Gastroesophageal sphincter (tissue), 4 donors: ENCODE measurements around the gene CR1. TPM values are rescaled to one million over a fixed set of nuclear protein-coding genes. Genes with fewer than 3 reads are reported as not detected.
"Not testable (repeated sequence)": the region's sequence is repeated elsewhere in the genome, so short reads cannot be mapped to it uniquely, and the experiment has no call there.

Experiments
- ATAC-seq: fragments of 150-250 bp; one replicate; pipeline ENCODE4 v1.9.1; 2016; ENCODE audit warnings: mild to moderate bottlenecking, moderate library complexity
- H3K27ac ChIP-seq, 4 donors: fragments of 200-600 bp; sonication (generic) in 3 of 4; 1 replicate in 3 of 4; 2 replicates in 1 of 4; pipeline ENCODE4 v1.5.1; 2016 to 2019
- H3K27me3 ChIP-seq: fragments of 200-600 bp; sonication (generic); one replicate; pipeline ENCODE4 v1.5.1; 2019
- H3K36me3 ChIP-seq, 2 donors: fragments of 200-600 bp; sonication (generic); one replicate each; pipeline ENCODE4 v1.5.1; 2019; ENCODE audit warnings: control low read depth in 1 of 2
- H3K4me1 ChIP-seq, 3 donors: fragments of 200-600 bp; sonication (generic); 1 replicate in 2 of 3; 2 replicates in 1 of 3; pipeline ENCODE4 v1.5.1; 2016 to 2019; ENCODE audit warnings: control low read depth in 2 of 3
- H3K4me3 ChIP-seq, 2 donors: fragments of 200-600 bp; sonication (generic); one replicate each; pipeline ENCODE4 v1.5.1; 2019; ENCODE audit warnings: mild to moderate bottlenecking in 1 of 2, moderate library complexity in 1 of 2
- H3K9me3 ChIP-seq, 3 donors: fragments of 200-600 bp; sonication (generic); one replicate each; pipeline ENCODE4 v1.5.1; 2017 to 2019; ENCODE audit warnings: control low read depth in 2 of 3
- EP300 ChIP-seq: sonication (generic); formaldehyde crosslinking; IDR thresholded peaks from one replicate; pipeline ENCODE4 v1.6.1; 2017; ENCODE audit warnings: antibody characterized with exemption, mild to moderate bottlenecking
- POLR2A ChIP-seq, 2 donors: fragments of 450-650 bp; IDR thresholded peaks; one replicate each; pipeline ENCODE4 v1.6.1; 2017; ENCODE audit warnings: antibody characterized with exemption in 2 of 2, mild to moderate bottlenecking in 2 of 2, moderate library complexity in 1 of 2
- POLR2AphosphoS5 ChIP-seq: sonication (generic); formaldehyde crosslinking; IDR thresholded peaks from one replicate; pipeline ENCODE4 v1.6.1; 2017; ENCODE audit warnings: antibody characterized with exemption
- WGBS, 2 donors: methylation state at CpG; one replicate each; pipeline ENCODE4 v1.1.5; 2018; ENCODE audit warnings: low coverage in 1 of 2; 5-methylcytosine and 5-hydroxymethylcytosine counted together
- total RNA-seq, 4 donors: library from RNA; depleted of rRNA; stranded (reverse); fragments of >200 nt; gene quantifications; one replicate each; pipeline ENCODE4 v1.1.0, GENCODE V29; 2016
- TF ChIP-seq, protein P1 (sequence below), 4 experiments: fragments of 200-600 bp in 2 of 4; fragments of 450-650 bp in 2 of 4; sonication (generic) in 1 of 4; IDR thresholded peaks; one replicate each; pipeline ENCODE4 v1.5.1; 2017 to 2019; ENCODE audit warnings: antibody characterized with exemption in 4 of 4, mild to moderate bottlenecking in 2 of 4, moderate library complexity in 2 of 4

Gene CR1
- total RNA-seq, 4 donors from 2014 or later = 1.1 to 15.9 (median 4.3) TPM

DNA sequence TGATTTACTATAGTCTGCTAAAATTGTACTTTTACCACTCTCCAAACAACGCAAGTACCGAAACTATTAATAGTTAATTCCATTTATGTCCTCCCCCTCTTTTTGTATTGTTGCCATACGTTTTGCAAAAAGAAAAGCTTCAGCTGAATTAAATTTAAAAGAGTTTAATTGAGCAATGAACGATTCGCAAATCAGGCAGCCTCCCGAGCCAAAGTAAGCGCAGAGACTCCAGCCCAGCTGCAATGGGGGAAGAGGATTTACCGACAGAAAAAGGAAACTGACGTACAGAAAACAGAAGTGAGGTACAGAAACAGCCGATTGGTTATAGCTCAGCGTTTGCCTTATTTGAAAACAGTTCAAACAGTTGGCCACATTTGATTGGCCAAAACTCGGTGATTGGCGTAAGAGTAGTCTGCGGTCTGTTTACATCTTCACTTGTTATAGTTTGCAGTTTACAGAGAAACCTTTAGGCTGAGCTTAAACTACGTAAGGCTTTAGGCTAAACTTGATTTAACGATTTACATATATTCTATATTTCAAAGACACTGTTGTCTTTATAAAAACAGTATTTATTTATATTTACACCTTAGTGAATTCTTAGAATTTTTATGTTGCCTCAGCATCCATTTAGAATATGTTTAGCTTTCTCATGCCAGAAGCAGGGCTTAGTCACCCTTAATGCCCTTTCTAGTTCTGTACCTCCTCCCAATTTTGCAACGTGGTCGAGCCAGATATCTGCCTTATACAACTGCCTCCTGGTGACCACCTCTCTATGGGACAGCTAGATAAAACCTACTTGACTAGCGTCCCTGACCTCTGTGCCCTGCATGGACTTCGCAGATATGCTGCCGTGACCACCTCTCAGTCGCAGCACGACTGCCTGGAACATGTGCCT is 23.8 kb downstream of the CR1 start:
- TF ChIP-seq POLR2AphosphoS5 = no peak
- no peak for TF ChIP-seq EP300
- no peak for TF ChIP-seq POLR2A (IDR thresholded peaks at IDR 0.05)
- TF ChIP-seq, protein P1, sequence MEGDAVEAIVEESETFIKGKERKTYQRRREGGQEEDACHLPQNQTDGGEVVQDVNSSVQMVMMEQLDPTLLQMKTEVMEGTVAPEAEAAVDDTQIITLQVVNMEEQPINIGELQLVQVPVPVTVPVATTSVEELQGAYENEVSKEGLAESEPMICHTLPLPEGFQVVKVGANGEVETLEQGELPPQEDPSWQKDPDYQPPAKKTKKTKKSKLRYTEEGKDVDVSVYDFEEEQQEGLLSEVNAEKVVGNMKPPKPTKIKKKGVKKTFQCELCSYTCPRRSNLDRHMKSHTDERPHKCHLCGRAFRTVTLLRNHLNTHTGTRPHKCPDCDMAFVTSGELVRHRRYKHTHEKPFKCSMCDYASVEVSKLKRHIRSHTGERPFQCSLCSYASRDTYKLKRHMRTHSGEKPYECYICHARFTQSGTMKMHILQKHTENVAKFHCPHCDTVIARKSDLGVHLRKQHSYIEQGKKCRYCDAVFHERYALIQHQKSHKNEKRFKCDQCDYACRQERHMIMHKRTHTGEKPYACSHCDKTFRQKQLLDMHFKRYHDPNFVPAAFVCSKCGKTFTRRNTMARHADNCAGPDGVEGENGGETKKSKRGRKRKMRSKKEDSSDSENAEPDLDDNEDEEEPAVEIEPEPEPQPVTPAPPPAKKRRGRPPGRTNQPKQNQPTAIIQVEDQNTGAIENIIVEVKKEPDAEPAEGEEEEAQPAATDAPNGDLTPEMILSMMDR (IDR thresholded peaks at IDR 0.05) = no peak
- no peak overlapping the region for H3K27ac ChIP-seq
- H3K9me3 ChIP-seq = no peaks in the 10 kb centered on the region
- no peak overlapping the region for H3K4me3 ChIP-seq
- no peaks in the 10 kb centered on the region for H3K4me1 ChIP-seq
- ATAC-seq = no peak
- 69 to 77% methylated on average over 21 to 23 of the region's 23 CpGs for WGBS, 2 donors
- no peaks in the 10 kb centered on the region for H3K27me3 ChIP-seq
- no peaks in the 10 kb centered on the region for H3K36me3 ChIP-seq

DNA sequence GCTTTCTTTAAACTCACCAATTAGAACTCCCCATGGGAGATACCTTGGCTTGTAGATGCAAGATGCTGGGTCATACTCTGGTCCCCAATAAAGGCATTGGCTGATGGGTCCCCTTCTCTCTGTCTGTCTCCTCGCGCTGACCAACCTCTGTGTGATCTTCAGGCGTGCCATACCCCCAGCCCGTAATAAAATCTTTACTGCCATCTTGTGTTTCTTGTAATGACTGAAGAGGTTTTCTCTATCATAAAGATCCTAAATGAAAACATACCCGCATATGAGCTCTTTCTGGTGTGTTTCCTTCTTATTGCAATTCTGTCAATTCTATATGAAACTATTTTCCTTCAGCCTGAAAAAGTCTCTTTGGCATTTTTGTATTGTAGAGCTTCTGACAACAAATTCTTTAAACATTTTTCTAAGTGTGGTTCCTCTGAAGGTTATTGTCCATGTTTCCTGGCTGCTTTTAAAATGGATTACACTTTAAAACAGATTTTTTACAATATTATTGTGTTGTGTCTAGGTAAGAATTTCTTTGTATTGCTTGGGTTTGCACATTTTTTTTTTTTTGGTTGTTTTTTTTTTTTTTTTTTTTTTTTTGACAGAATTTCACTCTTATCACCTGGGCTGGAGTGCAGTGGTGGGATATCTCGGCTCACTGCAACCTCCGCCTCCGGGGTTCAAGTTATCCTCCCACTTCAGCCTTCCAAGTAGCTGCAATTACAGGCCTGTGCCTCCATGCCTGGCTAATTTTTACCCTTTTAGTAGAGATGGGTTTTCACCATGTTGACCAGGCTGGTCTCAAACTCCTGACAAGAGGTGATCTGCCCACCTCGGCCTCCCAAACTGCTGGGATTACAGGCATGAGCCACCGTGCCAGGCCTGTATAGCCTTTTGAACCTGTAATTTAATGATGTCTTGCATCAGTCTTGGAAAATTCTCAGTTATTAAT is 24.7 kb downstream of the CR1 start:
- H3K36me3 ChIP-seq, H3K4me3 ChIP-seq, H3K27me3 ChIP-seq, ATAC-seq, H3K4me1 ChIP-seq, H3K27ac ChIP-seq, H3K9me3 ChIP-seq: not testable (repeated sequence)
- 81 to 82% methylated on average over 6 to 10 of the region's 10 CpGs for WGBS, 2 donors

DNA sequence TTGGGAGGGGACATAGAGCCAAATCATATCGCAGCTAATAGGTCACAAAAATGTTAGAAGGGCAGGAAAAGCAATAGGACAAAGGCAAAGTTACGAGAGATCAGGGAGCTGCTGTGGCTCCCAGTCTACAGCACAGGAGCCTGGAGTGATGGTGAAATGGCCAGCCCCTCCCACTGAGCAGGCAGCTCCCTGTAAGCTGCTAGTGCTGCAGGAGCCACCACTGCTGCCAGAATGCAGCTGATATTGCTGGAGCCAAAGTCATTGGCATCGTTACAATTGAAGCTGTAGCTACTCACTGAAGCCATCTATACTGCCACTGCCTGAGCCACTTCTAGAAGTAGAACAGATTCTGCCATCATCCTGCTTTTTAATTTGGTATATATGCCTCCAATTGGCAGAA is 29.3 kb downstream of the CR1 start:
- not testable (repeated sequence) for H3K9me3 ChIP-seq, H3K4me3 ChIP-seq, H3K36me3 ChIP-seq, H3K27me3 ChIP-seq, H3K4me1 ChIP-seq, ATAC-seq, H3K27ac ChIP-seq
- 20% methylated on average over 1 of the region's 3 CpGs; no CpG with 5 or more reads in 1 of the 2 donors for WGBS, 2 donors

DNA sequence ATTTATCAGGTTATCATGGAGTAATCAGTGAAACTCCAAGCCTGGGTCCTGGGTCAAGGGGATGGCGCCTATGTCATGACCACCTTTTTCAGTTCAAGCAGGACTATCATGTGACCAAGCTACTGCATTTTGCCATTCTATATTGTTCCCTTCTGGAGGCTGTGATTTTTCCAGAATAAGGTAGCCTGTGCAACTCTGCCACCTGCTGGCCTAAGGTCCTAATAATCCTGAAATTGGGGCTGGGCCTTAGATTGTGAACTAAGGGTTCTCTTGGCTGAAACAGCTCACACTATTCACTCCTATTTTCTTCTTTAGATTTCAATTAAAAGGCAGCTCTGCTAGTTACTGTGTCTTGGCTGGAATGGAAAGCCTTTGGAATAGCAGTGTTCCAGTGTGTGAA is 32.4 kb downstream of the CR1 start:
- ATAC-seq, H3K4me1 ChIP-seq, H3K4me3 ChIP-seq, H3K9me3 ChIP-seq, H3K36me3 ChIP-seq, H3K27me3 ChIP-seq, H3K27ac ChIP-seq: not testable (repeated sequence)
- no CpG with 5 or more reads among the region's 1 CpG for WGBS, 2 donors

DNA sequence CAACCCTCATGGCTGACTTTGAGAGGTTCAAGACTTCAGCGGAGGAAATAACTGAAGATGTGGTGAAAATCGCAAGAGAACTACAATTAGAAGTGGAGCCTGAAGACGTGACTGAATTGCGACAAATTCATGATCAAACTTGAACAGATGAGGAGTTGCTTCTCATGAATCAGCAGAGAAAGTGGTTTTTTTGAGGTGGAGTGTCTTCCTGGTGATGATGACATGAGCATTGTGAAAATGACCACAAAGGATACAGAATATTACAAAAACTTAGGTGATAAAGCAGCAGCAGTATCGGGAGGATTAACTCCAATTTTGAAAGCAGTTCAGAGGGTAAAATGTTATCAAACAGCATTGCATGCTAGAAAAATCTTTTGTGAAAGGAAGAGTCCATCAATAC is 40.3 kb downstream of the CR1 start:
- WGBS, 2 donors = no CpG with 5 or more reads among the region's 5 CpGs
- not testable (repeated sequence) for ATAC-seq, H3K27me3 ChIP-seq, H3K36me3 ChIP-seq, H3K9me3 ChIP-seq, H3K4me3 ChIP-seq, H3K27ac ChIP-seq, H3K4me1 ChIP-seq

DNA sequence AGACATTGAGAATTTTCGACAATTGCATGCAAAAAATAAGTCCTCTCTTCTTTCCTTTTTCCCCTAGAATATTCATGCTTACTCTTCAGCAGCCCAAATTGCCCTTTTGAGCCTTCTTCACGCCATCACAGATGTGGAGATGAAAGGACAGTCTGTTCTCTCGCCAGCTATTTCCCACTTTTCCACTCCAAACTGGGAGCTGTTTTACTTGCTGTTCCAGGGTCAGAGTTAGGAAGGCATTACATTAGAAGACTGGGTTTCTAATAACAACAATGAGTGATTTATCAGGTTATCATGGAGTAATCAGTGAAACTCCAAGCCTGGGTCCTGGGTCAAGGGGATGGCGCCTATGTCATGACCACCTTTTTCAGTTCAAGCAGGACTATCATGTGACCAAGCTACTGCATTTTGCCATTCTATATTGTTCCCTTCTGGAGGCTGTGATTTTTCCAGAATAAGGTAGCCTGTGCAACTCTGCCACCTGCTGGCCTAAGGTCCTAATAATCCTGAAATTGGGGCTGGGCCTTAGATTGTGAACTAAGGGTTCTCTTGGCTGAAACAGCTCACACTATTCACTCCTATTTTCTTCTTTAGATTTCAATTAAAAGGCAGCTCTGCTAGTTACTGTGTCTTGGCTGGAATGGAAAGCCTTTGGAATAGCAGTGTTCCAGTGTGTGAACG is 50.9 kb downstream of the CR1 start:
- H3K27me3 ChIP-seq, H3K27ac ChIP-seq, H3K36me3 ChIP-seq, H3K9me3 ChIP-seq, H3K4me3 ChIP-seq, ATAC-seq, H3K4me1 ChIP-seq: not testable (repeated sequence)
- no CpG with 5 or more reads among the region's 5 CpGs for WGBS, 2 donors

DNA sequence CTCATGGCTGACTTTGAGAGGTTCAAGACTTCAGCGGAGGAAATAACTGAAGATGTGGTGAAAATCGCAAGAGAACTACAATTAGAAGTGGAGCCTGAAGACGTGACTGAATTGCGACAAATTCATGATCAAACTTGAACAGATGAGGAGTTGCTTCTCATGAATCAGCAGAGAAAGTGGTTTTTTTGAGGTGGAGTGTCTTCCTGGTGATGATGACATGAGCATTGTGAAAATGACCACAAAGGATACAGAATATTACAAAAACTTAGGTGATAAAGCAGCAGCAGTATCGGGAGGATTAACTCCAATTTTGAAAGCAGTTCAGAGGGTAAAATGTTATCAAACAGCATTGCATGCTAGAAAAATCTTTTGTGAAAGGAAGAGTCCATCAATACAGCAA is 58.9 kb downstream of the CR1 start:
- not testable (repeated sequence) for H3K9me3 ChIP-seq, H3K27me3 ChIP-seq, H3K4me3 ChIP-seq, H3K36me3 ChIP-seq, ATAC-seq, H3K4me1 ChIP-seq, H3K27ac ChIP-seq
- no CpG with 5 or more reads among the region's 5 CpGs for WGBS, 2 donors
